Measurements from ENCODE around the gene FAM114A1. TPM values are rescaled to one million over a fixed set of nuclear protein-coding genes. Genes with fewer than 3 reads are reported as not detected.

FAM114A1 gene
- total RNA-seq, 6 experiments from 2014 or later = 55.3 to 88.9 (median 69.4) TPM

- 50% methylated on average over 1 of the region's 1 CpG for WGBS (ENCODE audit: insufficient coverage, low coverage, low lambda C conversion rate, missing lambda C conversion rate)
- DNase-seq (no peak), ATAC-seq (peak in 2 of 4 donors; percentile 22 to 35)
- Histone ChIP-seq H3K4me1 (peaks cover 0 to 8% (median 0%) of the 10 kb centered on the region in 4 donors), H3K27ac (no peak overlapping the region), H3K27me3 (no peaks in the 10 kb centered on the region), H3K4me3 (no peak overlapping the region), H3K9me3 (no peaks in the 10 kb centered on the region), H3K36me3 (no peaks in the 10 kb centered on the region)
- intact Hi-C loops (cut with DNase I) = no loop called here
- TF ChIP-seq POLR2A (IDR thresholded peaks at IDR 0.05) = no peak
- no peak for TF ChIP-seq CTCF (IDR thresholded peaks at IDR 0.05)
Observed at GRCh38 chr4:38832206-38832605, 35.4 kb upstream of the FAM114A1 start.

- intact Hi-C loops (cut with DNase I) = no loop called here
- Histone ChIP-seq H3K4me1 (peaks cover 0 to 8% (median 0%) of the 10 kb centered on the region in 4 donors), H3K9me3 (no peaks in the 10 kb centered on the region), H3K27me3 (no peaks in the 10 kb centered on the region), H3K4me3 (no peak overlapping the region), H3K27ac (no peak overlapping the region), H3K36me3 (no peaks in the 10 kb centered on the region)
- ATAC-seq = peak in 1 of 4 donors; percentile 26
- no peak for TF ChIP-seq CTCF (IDR thresholded peaks at IDR 0.05)
- no peak for TF ChIP-seq POLR2A (IDR thresholded peaks at IDR 0.05)
- 100% methylated on average over 1 of the region's 7 CpGs for WGBS (ENCODE audit: insufficient coverage, low coverage, low lambda C conversion rate, missing lambda C conversion rate)
- DNase-seq = no peak
Observed at GRCh38 chr4:38832624-38833528, 34.7 kb upstream of the FAM114A1 start.

- Histone ChIP-seq H3K27me3 (no peaks in the 10 kb centered on the region), H3K36me3 (no peaks in the 10 kb centered on the region), H3K4me1 (peaks cover 0 to 8% (median 0%) of the 10 kb centered on the region in 4 donors), H3K9me3 (no peaks in the 10 kb centered on the region), H3K4me3 (no peak overlapping the region), H3K27ac (no peak overlapping the region)
- TF ChIP-seq CTCF (IDR thresholded peaks at IDR 0.05) = no peak
- no peak for TF ChIP-seq POLR2A (IDR thresholded peaks at IDR 0.05)
- intact Hi-C loops (cut with DNase I) = no loop called here
- WGBS (ENCODE audit: insufficient coverage, low coverage, low lambda C conversion rate, missing lambda C conversion rate) = 87% methylated on average over 4 of the region's 4 CpGs
- ATAC-seq (no peak), DNase-seq (no peak)
Observed at GRCh38 chr4:38834570-38834969, 33.0 kb upstream of the FAM114A1 start.

- Histone ChIP-seq H3K4me3 (no peak overlapping the region), H3K4me1 (no peaks in the 10 kb centered on the region), H3K36me3 (no peaks in the 10 kb centered on the region), H3K27ac (no peak overlapping the region), H3K9me3 (no peaks in the 10 kb centered on the region), H3K27me3 (no peaks in the 10 kb centered on the region)
- no peak for DNase-seq
- no peak for ATAC-seq
- TF ChIP-seq POLR2A (IDR thresholded peaks at IDR 0.05) (no peak), CTCF (IDR thresholded peaks at IDR 0.05) (no peak)
- intact Hi-C loops (cut with DNase I) = no loop called here
Observed at GRCh38 chr4:38837334-38837733, 30.3 kb upstream of the FAM114A1 start.

Data from right lobe of liver (tissue), 6 donors.